H1 (cell line): Measurements from ENCODE around the gene RBM19. TPM values are rescaled to one million over a fixed set of nuclear protein-coding genes. Genes with fewer than 3 reads are reported as not detected.
A peak's percentile ranks its signal among the peaks of the same experiment; 100 is the strongest.

Experiments used
- CTCF ChIA-PET: fragments of 300-600 bp; sonication (Branson Sonifier 250); formaldehyde crosslinking; loops from one replicate; lab custom pipeline; 2021; ENCODE audit not compliant: partially characterized antibody; lab: Charles Lee
- POLR2A ChIA-PET: fragments of 300-600 bp; sonication (Branson Sonifier 250); formaldehyde crosslinking; loops from one replicate; lab custom pipeline; 2021; ENCODE audit warnings: inconsistent platforms; ENCODE audit not compliant: partially characterized antibody; lab: Charles Lee
- DNase-seq, 2 experiments: peaks; one replicate each; pipeline versions ENCODE4 v3.0.0 to v3.0.0-alpha.2; 2010 to 2022; ENCODE audit warnings: low spot score in 2 of 2, low read depth in 1 of 2, mixed read lengths in 1 of 2
- FAIRE-seq: peaks from 2 replicates; lab custom pipeline; 2011; peaks lifted over from hg19 to GRCh38; lab: Jason Lieb, UNC
- H2AFZ ChIP-seq: 2 replicates; pipeline ENCODE4 v1.8.1; 2012; ENCODE audit warnings: low read length, inconsistent platforms
- H2AK5ac ChIP-seq: 2 replicates; pipeline ENCODE4 v1.6.1; 2013; ENCODE audit warnings: low read depth, low read length
- H2BK120ac ChIP-seq: replicated peaks from 2 replicates; pipeline ENCODE3; 2013; ENCODE audit warnings: low read depth, low read length, inconsistent platforms
- H2BK12ac ChIP-seq: 2 replicates; pipeline ENCODE4 v1.6.1; 2013; ENCODE audit warnings: low read depth, low read length
- H2BK15ac ChIP-seq: 2 replicates; pipeline ENCODE4 v1.6.1; 2013; ENCODE audit warnings: low read length
- H2BK20ac ChIP-seq: 2 replicates; pipeline ENCODE4 v1.6.1; 2013; ENCODE audit warnings: low read length
- H2BK5ac ChIP-seq: 2 replicates; pipeline ENCODE4 v1.6.1; 2013; ENCODE audit warnings: low read depth, low read length
- H3K14ac ChIP-seq: 2 replicates; pipeline ENCODE4 v1.6.1; 2013; ENCODE audit warnings: inconsistent platforms; ENCODE audit not compliant: insufficient read length
- H3K18ac ChIP-seq: 2 replicates; pipeline ENCODE4 v1.6.1; 2013; ENCODE audit warnings: low read length; ENCODE audit errors: extremely low read depth
- H3K23ac ChIP-seq: 2 replicates; pipeline ENCODE4 v1.6.1; 2013; ENCODE audit warnings: inconsistent platforms; ENCODE audit not compliant: insufficient read length
- H3K23me2 ChIP-seq: 2 replicates; pipeline ENCODE4 v1.6.1; 2013; ENCODE audit warnings: low read depth, low read length
- H3K27ac ChIP-seq: 2 replicates; pipeline ENCODE4 v1.6.1; 2011; ENCODE audit warnings: low read depth, low read length, inconsistent platforms
- H3K27me3 ChIP-seq, 4 experiments: replicated peaks in 1 of 4; 1 replicate in 1 of 4; 2 replicates in 3 of 4; pipeline versions ENCODE4 v1.6.1 to v1.8.1; 2011 to 2013; ENCODE audit warnings: low read length in 3 of 4, mild to moderate bottlenecking in 3 of 4, inconsistent platforms in 2 of 4, mixed read lengths in 2 of 4, moderate library complexity in 1 of 4; ENCODE audit not compliant: control insufficient read depth in 3 of 4, insufficient read depth in 3 of 4; ENCODE audit errors: extremely low read depth in 1 of 4
- H3K36me3 ChIP-seq, 4 experiments: 2 replicates each; pipeline versions ENCODE4 v1.6.1 to v1.8.1; 2011 to 2013; ENCODE audit warnings: mild to moderate bottlenecking in 4 of 4, low read length in 3 of 4, moderate library complexity in 2 of 4, control low read depth in 1 of 4, inconsistent platforms in 1 of 4; ENCODE audit not compliant: insufficient read depth in 4 of 4, control insufficient read depth in 2 of 4
- H3K4ac ChIP-seq: replicated peaks from 2 replicates; pipeline ENCODE3; 2013; ENCODE audit warnings: low read length, low read depth, mixed read lengths, inconsistent platforms; ENCODE audit not compliant: insufficient read length
- H3K4me1 ChIP-seq, 4 experiments: replicated peaks in 1 of 4; 1 replicate in 1 of 4; 2 replicates in 3 of 4; pipeline versions ENCODE4 v1.6.1 to v1.8.1; 2011 to 2013; ENCODE audit warnings: low read length in 3 of 4, inconsistent platforms in 2 of 4, mixed read lengths in 1 of 4; ENCODE audit not compliant: insufficient read depth in 4 of 4, control insufficient read depth in 3 of 4
- H3K4me2 ChIP-seq, 2 experiments: 2 replicates each; pipeline versions ENCODE4 v1.6.1 to v1.8.1; 2011 to 2013; ENCODE audit warnings: low read depth in 2 of 2, low read length in 2 of 2, control low read depth in 1 of 2, inconsistent platforms in 1 of 2, mild to moderate bottlenecking in 1 of 2; ENCODE audit not compliant: insufficient read depth in 1 of 2
- H3K4me3 ChIP-seq, 4 experiments: fragments of 200-600, 300-600 bp in 1 of 4; sonication (generic), shearing (Covaris generic), sonication (Bioruptor Twin) in 1 of 4; 2 replicates each; pipeline versions ENCODE4 v1.5.1 to v1.8.1; 2011 to 2016; ENCODE audit warnings: low read length in 4 of 4, low read depth in 3 of 4, control low read depth in 2 of 4, inconsistent platforms in 2 of 4, mild to moderate bottlenecking in 2 of 4, mixed read lengths in 1 of 4, moderate library complexity in 1 of 4; ENCODE audit not compliant: insufficient read depth in 2 of 4; ENCODE audit errors: extremely low read depth in 1 of 4
- H3K56ac ChIP-seq: replicated peaks from 2 replicates; pipeline ENCODE3; 2013; ENCODE audit warnings: low read depth, mild to moderate bottlenecking, mixed read lengths, low read length, inconsistent platforms; ENCODE audit not compliant: insufficient read length
- H3K79me1 ChIP-seq: 2 replicates; pipeline ENCODE4 v1.6.1; 2013; ENCODE audit warnings: low read depth, low read length, control low read depth
- H3K79me2 ChIP-seq, 2 experiments: 2 replicates each; pipeline versions ENCODE4 v1.6.1 to v1.8.1; 2012 to 2013; ENCODE audit warnings: low read length in 2 of 2, mild to moderate bottlenecking in 2 of 2, inconsistent platforms in 1 of 2; ENCODE audit not compliant: insufficient read depth in 2 of 2, control insufficient read depth in 1 of 2
- H3K9ac ChIP-seq, 4 experiments: replicated peaks in 1 of 4; 1 replicate in 1 of 4; 2 replicates in 3 of 4; pipeline versions ENCODE4 v1.6.1 to v1.8.1; 2011 to 2013; ENCODE audit warnings: low read depth in 3 of 4, low read length in 3 of 4, control low read depth in 2 of 4, mild to moderate bottlenecking in 2 of 4, moderate library complexity in 2 of 4, inconsistent platforms in 1 of 4; ENCODE audit errors: extremely low read depth in 1 of 4
- H3K9me3 ChIP-seq, 2 experiments: 2 replicates each; pipeline versions ENCODE4 v1.6.1 to v1.8.1; 2012 to 2013; ENCODE audit warnings: mild to moderate bottlenecking in 2 of 2, moderate library complexity in 2 of 2, control low read depth in 1 of 2, inconsistent platforms in 1 of 2, low read depth in 1 of 2, low read length in 1 of 2, mixed read lengths in 1 of 2; ENCODE audit not compliant: insufficient read depth in 2 of 2
- H4K20me1 ChIP-seq, 2 experiments: replicated peaks in 1 of 2; 2 replicates each; pipeline versions ENCODE3 to v1.8.1; 2011 to 2013; ENCODE audit warnings: inconsistent platforms in 2 of 2, low read length in 2 of 2, mild to moderate bottlenecking in 1 of 2; ENCODE audit not compliant: insufficient read depth in 2 of 2, control insufficient read depth in 1 of 2
- H4K5ac ChIP-seq: 2 replicates; pipeline ENCODE4 v1.6.1; 2013; ENCODE audit warnings: low read length, low read depth, mixed read lengths, inconsistent platforms; ENCODE audit not compliant: insufficient read length
- H4K8ac ChIP-seq: 2 replicates; pipeline ENCODE4 v1.8.0; 2013; ENCODE audit warnings: mild to moderate bottlenecking, moderate library complexity, low read length, inconsistent platforms; ENCODE audit not compliant: insufficient read depth; ENCODE audit errors: extremely low read depth
- H4K91ac ChIP-seq: replicated peaks from 2 replicates; pipeline ENCODE3; 2013; ENCODE audit warnings: low read length, mixed read lengths, inconsistent platforms; ENCODE audit not compliant: insufficient read length
- ASH2L ChIP-seq: fragments of 200-600, 300-600 bp; sonication (generic); IDR thresholded peaks from one replicate; pipeline ENCODE4 v1.7.1; 2017; ENCODE audit warnings: low read length
- CEBPB ChIP-seq: IDR thresholded peaks from 2 replicates; pipeline ENCODE4 v1.6.1; 2012; ENCODE audit warnings: low read depth, low read length
- FOSL1 ChIP-seq: IDR thresholded peaks from 2 replicates; pipeline ENCODE4 v1.6.1; 2011; ENCODE audit warnings: mild to moderate bottlenecking, low read depth, low read length, moderate library complexity; ENCODE audit not compliant: insufficient read depth
- GTF2F1 ChIP-seq: IDR thresholded peaks from 2 replicates; pipeline ENCODE4 v1.6.1; 2012; ENCODE audit warnings: low read depth, low read length, improper control_type of control experiment, borderline replicate concordance
- JUND ChIP-seq: IDR thresholded peaks from 2 replicates; pipeline ENCODE4 v1.6.1; 2011; ENCODE audit warnings: mild to moderate bottlenecking, improper control_type of control experiment, low read length
- MAFK ChIP-seq: IDR thresholded peaks from 2 replicates; pipeline ENCODE4 v1.6.1; 2012; ENCODE audit warnings: low read depth, mild to moderate bottlenecking, improper control_type of control experiment, low read length
- MAX ChIP-seq: IDR thresholded peaks from 2 replicates; pipeline ENCODE4 v1.6.1; 2012; ENCODE audit warnings: inconsistent platforms
- NRF1 ChIP-seq: IDR thresholded peaks from 2 replicates; pipeline ENCODE4 v1.6.1; 2011; ENCODE audit warnings: mild to moderate bottlenecking, low read depth, low read length, improper control_type of control experiment
- RAD21 ChIP-seq, 2 experiments: IDR thresholded peaks in 1 of 2; conservative IDR thresholded peaks in 1 of 2; 2 replicates each; pipeline ENCODE4 v1.6.1; 2011; ENCODE audit warnings: low read depth in 2 of 2, low read length in 2 of 2, improper control_type of control experiment in 1 of 2, inconsistent platforms in 1 of 2, mild to moderate bottlenecking in 1 of 2, moderate library complexity in 1 of 2
- RNF2 ChIP-seq: fragments of 200-900, 300-1000 bp; sonication (generic); IDR thresholded peaks from 2 replicates; pipeline ENCODE4 v1.7.1; 2016; ENCODE audit warnings: borderline replicate concordance, low read depth, mild to moderate bottlenecking, antibody characterized with exemption, low read length; ENCODE audit not compliant: poor library complexity, severe bottlenecking; ENCODE audit errors: missing control alignments
- SIN3A ChIP-seq, 2 experiments: IDR thresholded peaks in 1 of 2; conservative IDR thresholded peaks in 1 of 2; 2 replicates each; pipeline ENCODE4 v1.6.1; 2011 to 2012; ENCODE audit warnings: low read length in 2 of 2, improper control_type of control experiment in 1 of 2, low read depth in 1 of 2, mild to moderate bottlenecking in 1 of 2
- SIX5 ChIP-seq: IDR thresholded peaks from 2 replicates; pipeline ENCODE4 v1.6.1; 2011; ENCODE audit warnings: mild to moderate bottlenecking, low read depth, low read length
- WGBS, 2 experiments: shearing (Covaris generic) in 1 of 2; methylation state at CpG; one replicate each; pipeline versions ENCODE4 v1.1.6 to v1.1.7; 2013 to 2015; ENCODE audit warnings: low lambda C conversion rate in 2 of 2, mixed read lengths in 2 of 2, inconsistent platforms in 1 of 2, low coverage in 1 of 2, missing lambda C conversion rate in 1 of 2; ENCODE audit not compliant: insufficient replicate concordance in 2 of 2, insufficient coverage in 1 of 2, insufficient read length in 1 of 2; ENCODE audit errors: extremely low coverage in 1 of 2, missing lambda C conversion rate in 1 of 2; 5-methylcytosine and 5-hydroxymethylcytosine counted together
- polyA plus RNA-seq, 7 experiments: library from polyadenylated mRNA; depleted of rRNA in 3 of 7; stranded (reverse) in 5 of 7; unstranded in 2 of 7; fragments of >200 nt in 5 of 7; fragments of 200-250 nt in 2 of 7; gene quantifications; 1 replicate in 5 of 7; 2 replicates in 1 of 7; 4 replicates in 1 of 7; pipeline versions ENCODE4 v1.2.1 to v1.2.3, GENCODE V29; 2011 to 2013; ENCODE audit warnings: missing spikeins in 2 of 7, mixed read lengths in 2 of 7
- total RNA-seq: library from RNA; stranded (reverse); fragmentation: NEBNext Ultra II Directional; extraction: Animal tissue kit (Norgen Biotek cat#: 25700); gene quantifications from 2 replicates; pipeline ENCODE4 v1.2.1, GENCODE V29; 2021

RBM19 gene
- total and polyA plus RNA-seq, 2 of the 8 experiments (the other 6 are each of a cell fraction or from before 2014, with no cell fraction given), result 23.4 to 61.9 TPM

- Histone ChIP-seq H2BK20ac (no peak overlapping the region), H3K4me1 (peaks cover 0 to 5% (median 3%) of the 10 kb centered on the region in 4 experiments; a peak in 5 of 7 replicates), H3K36me3 (no peaks in the 10 kb centered on the region), H3K27ac (no peak overlapping the region), H3K27me3 (no peaks in the 10 kb centered on the region), H3K4ac (no peak overlapping the region), H3K9ac (no peak overlapping the region), H3K9me3 (no peaks in the 10 kb centered on the region), H3K14ac (no peak overlapping the region), H3K4me3 (no peak overlapping the region), H3K4me2 (no peak overlapping the region), H4K20me1 (no peaks in the 10 kb centered on the region), H2BK12ac (no peak overlapping the region; the same call in 1 of the 2 replicates), H3K79me1 (no peaks in the 10 kb centered on the region), H2BK15ac (peak overlapping the region; percentile 88; the same call in 1 of the 2 replicates), H4K91ac (no peak overlapping the region), H2AK5ac (no peak overlapping the region), H4K5ac (no peak overlapping the region), H2BK5ac (no peak overlapping the region), H3K56ac (no peak overlapping the region), H4K8ac (no peak overlapping the region), H3K18ac (no peak overlapping the region), H3K23ac (no peak overlapping the region), H3K23me2 (no peaks in the 10 kb centered on the region), H3K79me2 (no peaks in the 10 kb centered on the region), H2BK120ac (no peak overlapping the region), H2AFZ (no peak overlapping the region)
- DNase-seq, result no peak
- POLR2A ChIA-PET, result no interaction called here
- FAIRE-seq, result no peak
- CTCF ChIA-PET, result interaction anchor here (0.6 kb wide), 1 partner anchor 17 kb away, joined by 3 read pairs; no protein-coding TSS in a partner anchor
- 97% methylated on average over 5 of the region's 5 CpGs; no CpG with 5 or more reads in 1 of the 2 experiments for WGBS, 2 experiments
- TF ChIP-seq MAX (no peak), SIN3A (conservative IDR thresholded peaks at IDR 0.05 in 1 of 2, IDR thresholded peaks at IDR 0.05 in 1 of 2; ENCODE audit: low read depth in 1 of 2, low read length in 2 of 2) (no peak), CEBPB (no peak), ASH2L (no peak), JUND (no peak), RAD21 (IDR thresholded peaks at IDR 0.05 in 1 of 2, conservative IDR thresholded peaks at IDR 0.05 in 1 of 2; ENCODE audit: low read depth in 2 of 2, low read length in 2 of 2) (no peak), GTF2F1 (no peak), MAFK (no peak), FOSL1 (no peak), RNF2 (no peak), SIX5 (no peak), NRF1 (no peak)
These were observed 71.4 kb downstream of the RBM19 start for GRCh38 chr12:113894697-113895096.
